PC-3 (cell line): ENCODE data around the gene ADK. TPM values are rescaled to one million over a fixed set of nuclear protein-coding genes. Genes with fewer than 3 reads are reported as not detected.
"Not testable (repeated sequence)": the region's sequence is repeated elsewhere in the genome, so short reads cannot be mapped to it uniquely, and the experiment has no call there.

Experiments used
- ATAC-seq: fragments of 200-7000 bp; cut with Tn5 transposase; 2 replicates; pipeline ENCODE4 v1.9.1; 2020; ENCODE audit warnings: mild to moderate bottlenecking, moderate library complexity
- BruUV-seq: library from RNA; stranded (reverse); fragments of 400-500 nt; replicated peaks from 2 replicates; lab custom pipeline; 2021; lab: Mats Ljungman, UMichigan
- CTCF ChIA-PET: fragments of 300-600 bp; sonication (Branson Sonifier 250); formaldehyde crosslinking; loops from one replicate; lab custom pipeline; 2022; ENCODE audit warnings: antibody characterized with exemption; lab: Charles Lee
- POLR2A ChIA-PET: fragments of 300-600 bp; sonication (Branson Sonifier 250); formaldehyde crosslinking; loops from one replicate; lab custom pipeline; 2022; ENCODE audit warnings: antibody characterized with exemption; ENCODE audit not compliant: unreplicated experiment; lab: Charles Lee
- DNase-seq: peaks from one replicate; pipeline ENCODE4 v3.0.0-alpha.2; 2015
- H2AFZ ChIP-seq: fragments of 300-600 bp; sonication (generic); 2 replicates; pipeline ENCODE4 v1.6.0; 2016; ENCODE audit warnings: antibody characterized with exemption, low read length
- H3F3A ChIP-seq: fragments of 300-600 bp; sonication (generic); one replicate; pipeline ENCODE4 v1.6.0; 2017; ENCODE audit warnings: antibody characterized with exemption, low read length, control low read depth, mild to moderate bottlenecking; ENCODE audit not compliant: unreplicated experiment
- H3K27ac ChIP-seq: fragments of 300-600 bp; sonication (generic); 2 replicates; pipeline ENCODE4 v1.5.1; 2016; ENCODE audit warnings: mild to moderate bottlenecking, low read length
- H3K27me3 ChIP-seq: fragments of 300-600 bp; sonication (generic); 2 replicates; pipeline ENCODE4 v1.6.1; 2016; ENCODE audit warnings: low read length, mixed read lengths
- H3K36me3 ChIP-seq: fragments of 300-600 bp; sonication (generic); 2 replicates; pipeline ENCODE4 v1.6.1; 2016; ENCODE audit warnings: low read depth, mixed run types, low read length, mixed read lengths
- H3K4me1 ChIP-seq: fragments of 300-600 bp; sonication (generic); 2 replicates; pipeline ENCODE4 v1.5.1; 2016; ENCODE audit warnings: low read length; ENCODE audit not compliant: insufficient read depth
- H3K4me2 ChIP-seq: fragments of 300-600 bp; sonication (generic); 2 replicates; pipeline ENCODE4 v1.6.0; 2016; ENCODE audit warnings: low read length
- H3K4me3 ChIP-seq: fragments of 300-600 bp; sonication (generic); 2 replicates; pipeline ENCODE4 v1.5.1; 2016; ENCODE audit warnings: mild to moderate bottlenecking, low read length, mixed read lengths
- H3K79me2 ChIP-seq: fragments of 300-600 bp; sonication (generic); 2 replicates; pipeline ENCODE4 v1.6.1; 2017; ENCODE audit warnings: low read length, mixed read lengths
- H3K9ac ChIP-seq: fragments of 300-600 bp; sonication (generic); 2 replicates; pipeline ENCODE4 v1.6.0; 2016; ENCODE audit warnings: mild to moderate bottlenecking, low read length
- H3K9me2 ChIP-seq: fragments of 300-600 bp; sonication (generic); replicated peaks from 2 replicates; pipeline ENCODE4 v1.6.1; 2016; ENCODE audit warnings: mixed run types, low read length, mixed read lengths
- H3K9me3 ChIP-seq: fragments of 300-600 bp; sonication (generic); 2 replicates; pipeline ENCODE4 v1.6.1; 2016; ENCODE audit warnings: low read length, mixed read lengths
- H4K20me1 ChIP-seq: fragments of 300-600 bp; sonication (generic); 2 replicates; pipeline ENCODE4 v1.6.1; 2016; ENCODE audit warnings: low read length, mixed read lengths
- CTCF ChIP-seq: fragments of 300-600 bp; sonication (generic); conservative IDR thresholded peaks from 2 replicates; pipeline ENCODE4 v1.5.1; 2017; ENCODE audit warnings: antibody characterized with exemption, low read depth, mild to moderate bottlenecking, low read length
- EZH2 ChIP-seq: fragments of 300-600 bp; sonication (generic); IDR thresholded peaks from one replicate; pipeline ENCODE4 v1.6.1; 2017; ENCODE audit warnings: antibody characterized with exemption, mild to moderate bottlenecking, low read length; ENCODE audit not compliant: unreplicated experiment
- EZH2phosphoT487 ChIP-seq: fragments of 300-600 bp; sonication (generic); IDR thresholded peaks from 2 replicates; pipeline ENCODE4 v1.6.1; 2018; ENCODE audit warnings: mild to moderate bottlenecking, antibody characterized with exemption, low read length, borderline replicate concordance
- intact Hi-C: fragments of 100-400 bp; cut with micrococcal nuclease; formaldehyde crosslinking; loops from 2 replicates; pipeline ENCODE4 v1.9.0; 2023
- total RNA-seq: library from RNA; depleted of rRNA; stranded (reverse); fragments of >200 nt; gene quantifications from 2 replicates; pipeline ENCODE4 v1.2.3, GENCODE V29; 2014

ADK gene
- total RNA-seq, 1 experiment from 2014 or later, result 256 TPM

DNA sequence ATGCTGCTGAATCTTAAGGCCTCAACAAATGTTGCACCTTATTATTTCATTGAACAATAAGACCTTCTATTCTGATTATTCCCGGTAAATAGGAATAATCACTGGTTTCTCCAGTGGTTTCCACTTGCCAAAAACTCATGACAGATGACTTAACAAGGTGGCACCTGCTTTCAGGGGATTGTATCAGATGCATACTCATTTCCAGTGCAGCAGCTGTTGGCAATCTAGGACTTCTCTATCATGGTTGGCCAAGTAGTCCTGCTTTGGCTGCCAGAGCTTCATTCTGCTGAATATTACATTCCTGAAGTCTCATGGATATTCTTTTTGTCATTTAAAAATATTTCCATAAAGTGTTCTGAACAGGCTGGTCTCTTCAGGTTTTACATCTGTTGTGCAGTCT lies 193.3 kb downstream of the ADK start:
- TF ChIP-seq EZH2, result no peak
- Histone ChIP-seq H3K4me3 (no peak overlapping the region), H3K9me3 (peaks cover 21% of the 10 kb centered on the region), H2AFZ (no peak overlapping the region), H3K4me1 (no peaks in the 10 kb centered on the region), H3F3A (no peaks in the 10 kb centered on the region), H3K9ac (no peak overlapping the region), H3K36me3 (peaks cover 72% of the 10 kb centered on the region), H3K27ac (no peak overlapping the region), H4K20me1 (no peaks in the 10 kb centered on the region; the same call in 1 of the 2 replicates), H3K9me2 (no peaks in the 10 kb centered on the region), H3K79me2 (peaks cover 31% of the 10 kb centered on the region), H3K27me3 (no peaks in the 10 kb centered on the region), H3K4me2 (no peak overlapping the region)
- ChIA-PET POLR2A (no interaction called here), CTCF (no interaction called here)
- ATAC-seq, result no peak
- BruUV-seq, result no TSS peak
- intact Hi-C loops, result no loop called here
- no peak for DNase-seq

DNA sequence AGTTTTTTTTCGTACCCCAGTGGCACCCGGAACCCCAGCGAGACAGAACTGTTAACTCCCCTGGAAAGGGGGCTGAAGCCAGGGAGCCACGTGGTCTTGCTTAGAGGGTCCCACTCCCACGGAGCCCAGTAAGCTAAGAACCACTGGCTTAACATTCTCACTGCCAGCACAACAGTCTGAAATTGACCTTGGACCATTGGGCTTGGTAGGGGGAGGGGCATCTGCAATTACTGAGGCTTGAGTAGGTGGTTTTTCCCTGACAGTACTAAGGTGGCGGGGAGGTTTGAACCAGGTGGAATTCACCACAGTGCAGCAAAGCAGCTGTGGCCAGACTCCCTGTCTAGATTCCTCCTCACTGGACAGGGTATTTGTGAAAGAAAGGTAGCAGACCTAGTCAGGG lies 196.5 kb downstream of the ADK start:
- no peaks in the 10 kb centered on the region for H3K27me3 ChIP-seq

DNA sequence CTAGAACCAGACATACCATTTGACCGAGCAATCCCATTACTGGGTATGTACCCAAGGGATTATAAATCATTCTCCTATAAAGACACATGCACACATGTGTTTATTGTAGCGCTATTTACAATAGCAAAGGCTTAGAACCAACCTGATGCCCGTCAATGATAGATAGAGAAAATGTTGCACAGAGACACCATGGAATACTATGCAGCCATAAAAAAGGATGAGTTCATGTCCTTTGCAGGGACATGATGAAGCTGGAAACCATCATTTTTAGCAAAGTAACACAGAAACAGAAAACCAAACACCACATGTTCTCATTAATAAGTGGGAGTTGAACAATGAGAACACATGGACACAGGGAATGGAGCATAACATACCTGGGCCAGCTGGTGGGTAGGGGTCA lies 202.0 kb downstream of the ADK start:
- H3K4me2 ChIP-seq, H3K4me3 ChIP-seq, H3K9ac ChIP-seq, H3F3A ChIP-seq, DNase-seq, H4K20me1 ChIP-seq, H3K27ac ChIP-seq, BruUV-seq, H3K9me2 ChIP-seq, ATAC-seq, intact Hi-C loops, H3K4me1 ChIP-seq, H3K27me3 ChIP-seq, CTCF ChIA-PET, H2AFZ ChIP-seq, H3K79me2 ChIP-seq, H3K9me3 ChIP-seq, POLR2A ChIA-PET: not testable (repeated sequence)
- peaks cover 16% of the 10 kb centered on the region for H3K36me3 ChIP-seq

More for the DNA sequence above, 196.5 kb downstream of the ADK start:
- intact Hi-C loops, result no loop called here
- Histone ChIP-seq H3K36me3 (peaks cover 49% of the 10 kb centered on the region), H3K9me3 (peaks cover 17% of the 10 kb centered on the region), H3K9me2 (no peaks in the 10 kb centered on the region), H3F3A (no peaks in the 10 kb centered on the region), H3K9ac (no peak overlapping the region), H3K79me2 (peaks cover 23% of the 10 kb centered on the region), H3K27ac (no peak overlapping the region), H3K4me3 (no peak overlapping the region), H3K4me1 (no peaks in the 10 kb centered on the region), H2AFZ (no peak overlapping the region), H3K4me2 (no peak overlapping the region), H4K20me1 (no peaks in the 10 kb centered on the region)
- no peak for TF ChIP-seq EZH2phosphoT487
- no peak for TF ChIP-seq EZH2
- TF ChIP-seq CTCF, result no peak
- no peak for ATAC-seq
- no TSS peak for BruUV-seq
- DNase-seq, result no peak
- CTCF ChIA-PET, result no interaction called here
- POLR2A ChIA-PET, result interaction anchor here (0.6 kb wide), 1 partner anchor 281 kb away, joined by 7 read pairs; no protein-coding TSS in a partner anchor

DNA sequence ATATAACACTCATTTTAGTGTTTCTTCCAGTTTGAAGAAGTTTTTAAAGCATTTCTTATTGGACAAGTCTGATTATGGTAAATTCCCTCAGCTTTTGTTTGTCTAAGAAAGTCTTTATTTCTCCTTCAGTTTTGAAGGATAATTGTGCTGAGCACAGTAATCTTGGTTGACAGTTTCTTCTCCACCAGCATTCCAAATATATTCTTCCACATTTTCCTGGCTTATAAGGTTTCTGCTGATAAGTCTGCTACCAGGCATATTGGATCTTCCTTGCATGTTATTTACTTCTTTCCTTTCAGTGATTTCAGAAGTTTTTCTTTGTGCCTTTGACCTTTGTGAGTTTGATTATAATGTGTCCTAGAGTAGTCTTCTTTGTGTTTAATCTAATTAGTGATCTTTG lies 210.7 kb downstream of the ADK start:
- ChIA-PET POLR2A (no interaction called here), CTCF (no interaction called here)
- TF ChIP-seq EZH2phosphoT487, result no peak
- TF ChIP-seq CTCF, result no peak
- no peak for TF ChIP-seq EZH2
- Histone ChIP-seq H3K9me2 (no peaks in the 10 kb centered on the region), H3K36me3 (peaks cover 59% of the 10 kb centered on the region), H2AFZ (no peak overlapping the region), H3K4me2 (no peak overlapping the region), H3K27ac (no peak overlapping the region), H4K20me1 (no peaks in the 10 kb centered on the region; the same call in 1 of the 2 replicates), H3K27me3 (no peaks in the 10 kb centered on the region), H3F3A (peaks cover 3% of the 10 kb centered on the region), H3K4me1 (peaks cover 19% of the 10 kb centered on the region), H3K9me3 (peaks cover 10% of the 10 kb centered on the region), H3K79me2 (peaks cover 6% of the 10 kb centered on the region; the same call in 1 of the 2 replicates), H3K9ac (no peak overlapping the region), H3K4me3 (no peak overlapping the region)
- intact Hi-C loops, result no loop called here
- DNase-seq (no peak), ATAC-seq (no peak)
- no TSS peak for BruUV-seq
